Occipital lobe (tissue), 2 donors: ENCODE measurements around the gene SEC61A1. TPM values are rescaled to one million over a fixed set of nuclear protein-coding genes. Genes with fewer than 3 reads are reported as not detected.
A peak's percentile ranks its signal among the peaks of the same experiment; 100 is the strongest.

ENCODE experiments used
- DNase-seq: peaks from one replicate; lab custom pipeline; 2025; lab: John Stamatoyannopoulos, UW
- total RNA-seq: library from RNA; depleted of rRNA; stranded (reverse); fragments of >200 nt; gene quantifications from one replicate; pipeline ENCODE4 v1.2.3, GENCODE V29; 2014

SEC61A1 gene
- total RNA-seq = 77.2 TPM

- peak; percentile 84 for DNase-seq
Observed at GRCh38 chr3:128051837-128052594, at the start of gene SEC61A1. Gene SEC61A1 (plus strand): TSS chr3:128052437. CDS start chr3:128052553, 116 bp downstream.

- DNase-seq = no peak
Observed at GRCh38 chr3:128004661-128005060, 47.6 kb upstream of the SEC61A1 start.

GRCh38 chr3:128006061-128007032 is 45.9 kb upstream of the SEC61A1 start:
- DNase-seq = no peak

- DNase-seq = no peak
Observed at GRCh38 chr3:128007033-128007424, 45.2 kb upstream of the SEC61A1 start.

GRCh38 chr3:128009952-128010846 is 42.0 kb upstream of the SEC61A1 start:
- no peak for DNase-seq

- DNase-seq = no peak
Observed at GRCh38 chr3:128011140-128011539, 41.1 kb upstream of the SEC61A1 start.

GRCh38 chr3:128012050-128012449 is 40.2 kb upstream of the SEC61A1 start:
- no peak for DNase-seq

- DNase-seq = no peak
Observed at GRCh38 chr3:128014548-128014947, 37.7 kb upstream of the SEC61A1 start.

- DNase-seq = no peak
Observed at GRCh38 chr3:128016502-128016901, 35.7 kb upstream of the SEC61A1 start.

GRCh38 chr3:128021768-128022372 is 30.4 kb upstream of the SEC61A1 start:
- DNase-seq = no peak

- DNase-seq = no peak
Observed at GRCh38 chr3:128033102-128033501, 19.1 kb upstream of the SEC61A1 start.

GRCh38 chr3:128036119-128036518 is 16.1 kb upstream of the SEC61A1 start:
- DNase-seq = no peak

GRCh38 chr3:128040041-128040440 is 12.2 kb upstream of the SEC61A1 start:
- no peak for DNase-seq

- DNase-seq = no peak
Observed at GRCh38 chr3:128040660-128041059, 11.6 kb upstream of the SEC61A1 start.

GRCh38 chr3:128041344-128041743 is 10.9 kb upstream of the SEC61A1 start:
- no peak for DNase-seq

- DNase-seq = no peak
Observed at GRCh38 chr3:128050597-128050996, 1.6 kb upstream of the SEC61A1 start.

- DNase-seq = no peak
Observed at GRCh38 chr3:128051459-128051836, 789 bp upstream of the SEC61A1 start.

GRCh38 chr3:128052595-128053351 is 536 bp downstream of the SEC61A1 start:
- no peak for DNase-seq

GRCh38 chr3:128053614-128054013 is 1.4 kb downstream of the SEC61A1 start:
- no peak for DNase-seq

GRCh38 chr3:128054367-128054766 is 2.1 kb downstream of the SEC61A1 start:
- DNase-seq = no peak
